K562 (cell line): ENCODE measurements around the gene LHPP. TPM values are rescaled to one million over a fixed set of nuclear protein-coding genes. Genes with fewer than 3 reads are reported as not detected.

Source experiments
- CHD7 ChIP-seq: fragments of 200-600 bp; sonication (generic); IDR thresholded peaks from one replicate; pipeline ENCODE4 v1.6.1; 2012; ENCODE audit warnings: mild to moderate bottlenecking, low read depth, low read length, inconsistent platforms
- ZFP91 ChIP-seq: sonication (generic); formaldehyde crosslinking; IDR thresholded peaks from 2 replicates; pipeline ENCODE4 v1.8.0; 2022; ENCODE audit warnings: mild to moderate bottlenecking, missing genetic modification reagents
- polyA plus RNA-seq, 8 experiments: library from polyadenylated mRNA; depleted of rRNA in 4 of 8; stranded (reverse) in 5 of 8; unstranded in 3 of 8; fragments of >200 nt; fragmentation: Nextera tagmentation in 2 of 8; fragmentation: Illumina TruSeq in 1 of 8; extraction: Ambion mirVana in 2 of 8; extraction: Trizol in 1 of 8; gene quantifications; 2 replicates each; pipeline versions ENCODE4 v1.2.1 to v1.2.3, GENCODE V29; 2011 to 2014; ENCODE audit warnings: inconsistent platforms in 1 of 8, missing spikeins in 1 of 8
- total RNA-seq, 7 experiments: library from RNA; depleted of rRNA in 6 of 7; stranded (reverse); fragments of >200 nt in 6 of 7; fragmentation: Illumina TruSeq in 2 of 7; extraction: Trizol in 2 of 7; gene quantifications; 2 replicates each; pipeline versions ENCODE4 v1.2.1 to v1.2.3, GENCODE V29; 2011 to 2021; ENCODE audit warnings: low replicate concordance in 1 of 7

LHPP gene
- total and polyA plus RNA-seq, 9 of the 15 experiments (the other 6 are each of a cell fraction or from before 2014, with no cell fraction given), result 0.34 to 7.4 (median 3.0) TPM

- TF ChIP-seq CHD7, result no peak
- no peak for TF ChIP-seq ZFP91
Observed at GRCh38 chr10:124601016-124601415, 139.4 kb downstream of the LHPP start (continued).
